Measurements from ENCODE around the gene TRIB2. TPM values are rescaled to one million over a fixed set of nuclear protein-coding genes. Genes with fewer than 3 reads are reported as not detected.
"Not testable (repeated sequence)": the region's sequence is repeated elsewhere in the genome, so short reads cannot be mapped to it uniquely, and the experiment has no call there.

The TRIB2 gene
- total RNA-seq, 2 experiments from 2014 or later, result 9.2 to 11.0 TPM

DNA sequence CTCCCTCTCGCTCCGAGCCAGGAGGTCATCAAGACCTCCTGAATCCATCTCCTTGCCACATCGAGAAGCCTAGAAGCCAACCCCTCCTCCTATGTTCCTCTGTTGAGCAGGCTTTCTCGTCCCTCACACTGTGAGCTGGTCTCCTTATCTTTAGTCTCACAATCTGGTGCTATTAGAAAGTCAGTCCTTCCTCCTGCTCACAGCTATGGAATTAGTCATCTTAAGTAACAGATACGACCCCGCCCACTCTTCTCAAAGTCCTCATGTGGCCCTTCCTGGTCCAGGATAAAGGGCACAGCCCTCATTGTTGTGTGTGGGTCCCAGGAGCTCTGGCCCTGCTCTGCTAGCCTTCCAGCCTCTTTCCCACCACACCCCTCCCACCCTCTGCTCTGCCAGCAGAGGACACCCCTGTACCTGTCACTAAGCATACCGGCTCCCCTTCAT is 41.4 kb upstream of the TRIB2 start:
- DNase-seq, result no peak
- Mint-ChIP-seq H3K36me3 (ENCODE audit: low read depth) (no peaks in the 10 kb centered on the region), H3K4me3 (no peak overlapping the region), H3K27me3 (no peaks in the 10 kb centered on the region), H3K4me1 (ENCODE audit: low read depth) (no peaks in the 10 kb centered on the region), H3K27ac (no peak overlapping the region), H3K9me3 (no peaks in the 10 kb centered on the region)
- TF ChIP-seq, protein P1, sequence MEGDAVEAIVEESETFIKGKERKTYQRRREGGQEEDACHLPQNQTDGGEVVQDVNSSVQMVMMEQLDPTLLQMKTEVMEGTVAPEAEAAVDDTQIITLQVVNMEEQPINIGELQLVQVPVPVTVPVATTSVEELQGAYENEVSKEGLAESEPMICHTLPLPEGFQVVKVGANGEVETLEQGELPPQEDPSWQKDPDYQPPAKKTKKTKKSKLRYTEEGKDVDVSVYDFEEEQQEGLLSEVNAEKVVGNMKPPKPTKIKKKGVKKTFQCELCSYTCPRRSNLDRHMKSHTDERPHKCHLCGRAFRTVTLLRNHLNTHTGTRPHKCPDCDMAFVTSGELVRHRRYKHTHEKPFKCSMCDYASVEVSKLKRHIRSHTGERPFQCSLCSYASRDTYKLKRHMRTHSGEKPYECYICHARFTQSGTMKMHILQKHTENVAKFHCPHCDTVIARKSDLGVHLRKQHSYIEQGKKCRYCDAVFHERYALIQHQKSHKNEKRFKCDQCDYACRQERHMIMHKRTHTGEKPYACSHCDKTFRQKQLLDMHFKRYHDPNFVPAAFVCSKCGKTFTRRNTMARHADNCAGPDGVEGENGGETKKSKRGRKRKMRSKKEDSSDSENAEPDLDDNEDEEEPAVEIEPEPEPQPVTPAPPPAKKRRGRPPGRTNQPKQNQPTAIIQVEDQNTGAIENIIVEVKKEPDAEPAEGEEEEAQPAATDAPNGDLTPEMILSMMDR (IDR thresholded peaks at IDR 0.05), result no peak
- intact Hi-C loops (cut with micrococcal nuclease), result loop anchor here (5.0 kb wide), 1 partner anchor 93 kb away; no protein-coding TSS in a partner anchor
- ATAC-seq, result no peak
- ChIA-PET POLR2A (no interaction called here), CTCF (interaction anchor here (1.7 to 3.7 kb wide), 2 partner anchors 23 to 42 kb away, joined by 3 to 12 read pairs; partner anchors contain the start of gene TRIB2)

DNA sequence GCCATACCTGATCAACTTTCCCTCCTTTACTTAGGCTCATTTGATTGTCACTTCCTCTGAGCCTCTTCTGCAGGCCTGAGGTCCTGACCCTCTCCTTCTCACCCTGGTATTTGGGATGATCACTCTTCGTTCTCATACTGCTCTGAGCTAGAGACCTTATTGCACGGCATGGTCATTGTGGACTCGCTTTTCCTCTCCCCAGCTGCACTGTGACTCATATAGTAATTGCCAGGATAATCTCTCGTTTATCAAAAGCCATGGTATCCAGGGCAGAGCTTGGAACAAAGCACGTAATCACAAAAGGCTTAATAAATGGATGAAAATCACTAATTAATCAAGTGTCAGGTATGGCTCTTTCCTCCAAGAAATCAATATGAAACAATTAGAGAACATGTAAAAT is 40.9 kb upstream of the TRIB2 start:
- Mint-ChIP-seq H3K9me3 (no peaks in the 10 kb centered on the region), H3K4me1 (ENCODE audit: low read depth) (no peaks in the 10 kb centered on the region), H3K4me3 (no peak overlapping the region), H3K36me3 (ENCODE audit: low read depth) (no peaks in the 10 kb centered on the region), H3K27ac (no peak overlapping the region), H3K27me3 (no peaks in the 10 kb centered on the region)
- ATAC-seq (no peak), DNase-seq (no peak)
- TF ChIP-seq, protein P1 (IDR thresholded peaks at IDR 0.05), result no peak
- CTCF ChIA-PET, result interaction anchor here (3.7 kb wide), 1 partner anchor 41 kb away, joined by 12 read pairs; the partner anchor contains the start of gene TRIB2
- intact Hi-C loops (cut with micrococcal nuclease), result loop anchor here (5.0 kb wide), 1 partner anchor 94 kb away; no protein-coding TSS in a partner anchor
- POLR2A ChIA-PET, result no interaction called here

- H3K9me3 Mint-ChIP-seq, result no peaks in the 10 kb centered on the region
- no peaks in the 10 kb centered on the region for H3K4me1 Mint-ChIP-seq (ENCODE audit: low read depth)
- POLR2A ChIA-PET, result no interaction called here
- CTCF ChIA-PET, result interaction anchor here (3.7 kb wide), 1 partner anchor 40 kb away, joined by 12 read pairs; the partner anchor contains the start of gene TRIB2
- intact Hi-C loops (cut with micrococcal nuclease), result loop anchor here (5.0 kb wide), 1 partner anchor 94 kb away; no protein-coding TSS in a partner anchor
- H3K27ac Mint-ChIP-seq, result no peak overlapping the region
- TF ChIP-seq, protein P1 (IDR thresholded peaks at IDR 0.05), result no peak
- no peak for DNase-seq
- H3K4me3 Mint-ChIP-seq, result no peak overlapping the region
- no peak for ATAC-seq
- H3K36me3 Mint-ChIP-seq (ENCODE audit: low read depth), result no peaks in the 10 kb centered on the region
- H3K27me3 Mint-ChIP-seq, result no peaks in the 10 kb centered on the region
These were observed 40.0 kb upstream of the TRIB2 start for GRCh38 chr2:12676771-12677170.

GRCh38 chr2:12678186-12678585 is 38.5 kb upstream of the TRIB2 start:
- DNase-seq (no peak), ATAC-seq (no peak)
- ChIA-PET CTCF (no interaction called here), POLR2A (no interaction called here)
- TF ChIP-seq, protein P1 (IDR thresholded peaks at IDR 0.05), result no peak
- Mint-ChIP-seq H3K27ac (no peak overlapping the region), H3K36me3 (ENCODE audit: low read depth) (no peaks in the 10 kb centered on the region), H3K27me3 (no peaks in the 10 kb centered on the region), H3K9me3 (no peaks in the 10 kb centered on the region), H3K4me3 (no peak overlapping the region), H3K4me1 (ENCODE audit: low read depth) (no peaks in the 10 kb centered on the region)
- intact Hi-C loops (cut with micrococcal nuclease), result loop anchor here (5.0 kb wide), 1 partner anchor 96 kb away; no protein-coding TSS in a partner anchor

DNA sequence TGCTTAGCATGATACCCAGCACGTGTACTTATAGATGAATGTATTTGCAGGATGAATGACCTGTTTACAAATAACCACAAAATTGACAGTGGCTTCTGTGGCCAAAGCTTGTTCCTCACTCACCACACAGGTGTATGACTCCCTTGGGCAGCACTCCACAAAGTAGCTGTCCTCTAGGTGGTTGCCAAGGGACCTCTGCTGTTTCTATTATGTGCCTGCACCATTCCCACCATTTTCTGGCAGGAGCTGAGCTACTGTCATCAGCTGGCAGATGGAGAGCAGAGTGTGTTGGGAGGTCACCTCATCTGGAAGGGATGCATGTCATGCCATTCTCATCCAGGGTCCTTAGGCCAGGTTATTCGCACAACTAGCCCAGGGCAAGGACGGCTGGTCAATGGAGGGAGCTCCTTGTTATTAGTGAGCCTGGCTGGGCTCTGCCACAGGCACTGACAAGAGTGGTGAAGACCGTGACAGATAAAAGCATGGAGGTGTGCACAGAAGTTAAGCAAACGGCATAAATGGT is 37.1 kb upstream of the TRIB2 start:
- intact Hi-C loops (cut with micrococcal nuclease), result loop anchor here (5.0 kb wide), 1 partner anchor 97 kb away; no protein-coding TSS in a partner anchor
- ATAC-seq, result no peak
- no peak overlapping the region for H3K27ac Mint-ChIP-seq
- TF ChIP-seq, protein P1 (IDR thresholded peaks at IDR 0.05), result no peak
- no peaks in the 10 kb centered on the region for H3K27me3 Mint-ChIP-seq
- no peak for DNase-seq
- H3K4me1 Mint-ChIP-seq (ENCODE audit: low read depth), result no peaks in the 10 kb centered on the region
- H3K4me3 Mint-ChIP-seq, result no peak overlapping the region
- H3K9me3 Mint-ChIP-seq, result no peaks in the 10 kb centered on the region
- CTCF ChIA-PET, result interaction anchor here (1.0 to 1.1 kb wide), 2 partner anchors 9 to 37 kb away, joined by 3 read pairs; no protein-coding TSS in a partner anchor
- POLR2A ChIA-PET, result no interaction called here
- H3K36me3 Mint-ChIP-seq (ENCODE audit: low read depth), result no peaks in the 10 kb centered on the region

DNA sequence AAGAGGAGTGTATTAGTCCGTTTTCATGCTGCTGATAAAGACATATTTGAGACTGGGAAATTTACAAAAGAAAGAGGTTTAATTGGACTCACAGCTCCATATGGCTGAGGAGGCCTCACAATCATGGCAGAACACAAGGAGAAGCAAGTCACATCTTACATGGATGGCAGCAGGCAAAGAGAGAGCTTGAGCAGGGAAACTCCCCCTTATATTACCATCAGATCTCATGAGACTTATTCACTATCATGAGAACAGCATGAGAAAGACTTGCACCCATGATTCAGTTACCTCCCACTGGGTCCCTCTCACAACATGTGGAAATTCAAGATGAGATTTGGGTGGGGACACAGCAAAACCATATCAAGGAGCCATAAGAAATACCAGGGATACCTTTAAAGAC is 36.6 kb upstream of the TRIB2 start:
- H3K9me3 Mint-ChIP-seq; DNase-seq; POLR2A ChIA-PET; H3K4me3 Mint-ChIP-seq; H3K27me3 Mint-ChIP-seq; H3K36me3 Mint-ChIP-seq (ENCODE audit: low read depth); ATAC-seq; intact Hi-C loops (cut with micrococcal nuclease); H3K27ac Mint-ChIP-seq; H3K4me1 Mint-ChIP-seq (ENCODE audit: low read depth): not testable (repeated sequence)
- CTCF ChIA-PET, result interaction anchor here (1.0 to 1.1 kb wide), 2 partner anchors 9 to 36 kb away, joined by 3 read pairs; no protein-coding TSS in a partner anchor

All from activated CD8-positive, alpha-beta T cell treated with anti-CD3 and anti-CD28 coated beads for 36 hours (primary cell).